ENCODE results near the gene LARGE1.

The LARGE1 gene

GRCh38 chr22:33353502-33353901, 566.8 kb downstream of the LARGE1 start:
- intact Hi-C loops (cut with DNase I): no loop called here
- peak in 1 of 42 donors; percentile 7 for DNase-seq

GRCh38 chr22:33352768-33353167, 567.5 kb downstream of the LARGE1 start:
- DNase-seq: peak in 1 of 42 donors; percentile 3
- intact Hi-C loops (cut with DNase I): no loop called here

- peak in 1 of 42 donors; percentile 16 for DNase-seq
- intact Hi-C loops (cut with DNase I): no loop called here
These were observed 569.3 kb downstream of the LARGE1 start for GRCh38 chr22:33350961-33351360.

- peak in 1 of 42 donors; percentile 28 for DNase-seq
- intact Hi-C loops (cut with DNase I): no loop called here
These were observed 569.8 kb downstream of the LARGE1 start for GRCh38 chr22:33350491-33350890.

- no peak for DNase-seq
- intact Hi-C loops (cut with DNase I): no loop called here
These were observed 573.3 kb downstream of the LARGE1 start for GRCh38 chr22:33347002-33347401.

- intact Hi-C loops (cut with DNase I): no loop called here
- DNase-seq: no peak
These were observed 578.7 kb downstream of the LARGE1 start for GRCh38 chr22:33341611-33342010.

- intact Hi-C loops (cut with DNase I): no loop called here
- DNase-seq: no peak
These were observed 582.8 kb downstream of the LARGE1 start for GRCh38 chr22:33337524-33337923.

- no peak for DNase-seq
These were observed 584.5 kb downstream of the LARGE1 start for GRCh38 chr22:33335611-33336279.

GRCh38 chr22:33332538-33332937, 587.7 kb downstream of the LARGE1 start:
- intact Hi-C loops (cut with DNase I): no loop called here
- DNase-seq: no peak

More at GRCh38 chr22:33335611-33336279, 584.5 kb downstream of the LARGE1 start:
- intact Hi-C loops (cut with DNase I): no loop called here

GRCh38 chr22:33331017-33331416, 589.3 kb downstream of the LARGE1 start:
- DNase-seq: no peak
- intact Hi-C loops (cut with DNase I): no loop called here

GRCh38 chr22:33330534-33330933, 589.7 kb downstream of the LARGE1 start:
- intact Hi-C loops (cut with DNase I): no loop called here
- DNase-seq: no peak

GRCh38 chr22:33329398-33329797, 590.9 kb downstream of the LARGE1 start:
- DNase-seq: no peak
- intact Hi-C loops (cut with DNase I): no loop called here

- DNase-seq: peak in 7 of 42 donors; percentile 5 to 40 (median 19)
These were observed 591.4 kb downstream of the LARGE1 start for GRCh38 chr22:33328789-33329296.

GRCh38 chr22:33327348-33327860, 592.9 kb downstream of the LARGE1 start:
- no peak for DNase-seq
- intact Hi-C loops (cut with DNase I): no loop called here

More at GRCh38 chr22:33328789-33329296, 591.4 kb downstream of the LARGE1 start:
- intact Hi-C loops (cut with DNase I): no loop called here

GRCh38 chr22:33326540-33327295, 593.6 kb downstream of the LARGE1 start:
- DNase-seq: no peak
- intact Hi-C loops (cut with DNase I): no loop called here

- DNase-seq: no peak
- intact Hi-C loops (cut with DNase I): no loop called here
These were observed 594.9 kb downstream of the LARGE1 start for GRCh38 chr22:33325232-33326004.

- DNase-seq: no peak
- intact Hi-C loops (cut with DNase I): no loop called here
These were observed 596.0 kb downstream of the LARGE1 start for GRCh38 chr22:33324228-33324627.

GRCh38 chr22:33321466-33321865, 598.8 kb downstream of the LARGE1 start:
- intact Hi-C loops (cut with DNase I): no loop called here
- DNase-seq: no peak

- intact Hi-C loops (cut with DNase I): no loop called here
- no peak for DNase-seq
These were observed 604.3 kb downstream of the LARGE1 start for GRCh38 chr22:33315954-33316353.

Data from head of caudate nucleus (tissue), 42 donors.